Measurements from ENCODE around the gene CPSF3. TPM values are rescaled to one million over a fixed set of nuclear protein-coding genes. Genes with fewer than 3 reads are reported as not detected.

The CPSF3 gene
- total RNA-seq, 1 donor from 2014 or later: 40.3 TPM

DNA sequence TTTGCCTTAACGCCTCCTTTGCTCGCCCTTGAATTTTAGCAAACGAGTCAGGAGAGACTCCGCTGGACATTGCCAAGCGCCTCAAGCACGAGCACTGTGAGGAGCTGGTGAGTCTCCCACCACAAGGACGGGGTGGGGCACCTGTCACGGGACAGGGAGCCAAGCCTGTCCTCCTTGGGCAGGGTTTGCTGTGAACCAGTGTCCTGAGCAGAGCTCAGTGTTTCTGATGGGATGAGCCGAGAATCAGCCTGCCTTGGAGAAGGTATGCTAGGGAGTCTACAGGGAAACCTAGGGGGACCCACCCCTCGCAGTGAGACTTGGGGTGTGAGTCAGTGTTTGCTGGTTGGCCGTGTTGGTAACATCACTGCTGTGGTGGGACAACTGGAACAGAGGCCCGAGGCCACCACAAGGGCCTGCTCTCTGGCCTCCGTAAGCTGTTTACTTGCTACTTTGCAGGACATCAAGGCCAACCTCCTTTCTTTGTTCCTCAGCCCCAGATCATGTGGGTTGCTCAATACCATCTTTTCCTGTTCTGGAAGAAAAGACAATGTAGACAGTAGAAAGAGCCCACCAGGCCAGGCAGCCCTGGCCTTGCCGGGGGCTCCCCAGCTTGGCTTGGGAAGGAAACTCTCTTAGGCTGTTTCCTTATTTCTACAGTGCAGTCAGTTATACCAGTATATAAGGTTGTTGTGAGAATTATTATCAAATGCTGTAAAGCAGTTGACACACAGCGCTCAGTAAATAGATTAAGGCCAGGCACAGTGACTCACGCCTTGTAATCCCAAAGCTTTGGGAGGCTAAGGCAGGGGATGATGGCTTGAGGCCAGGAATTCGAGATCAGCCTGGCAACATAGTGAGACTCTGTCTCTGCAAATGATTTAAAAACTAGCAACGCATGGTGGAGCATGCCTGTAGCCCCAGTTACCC is 42.5 kb upstream of the CPSF3 start:
- H3K9me3 Mint-ChIP-seq (ENCODE audit: unreplicated experiment): no peaks in the 10 kb centered on the region
- TF ChIP-seq, protein P1, sequence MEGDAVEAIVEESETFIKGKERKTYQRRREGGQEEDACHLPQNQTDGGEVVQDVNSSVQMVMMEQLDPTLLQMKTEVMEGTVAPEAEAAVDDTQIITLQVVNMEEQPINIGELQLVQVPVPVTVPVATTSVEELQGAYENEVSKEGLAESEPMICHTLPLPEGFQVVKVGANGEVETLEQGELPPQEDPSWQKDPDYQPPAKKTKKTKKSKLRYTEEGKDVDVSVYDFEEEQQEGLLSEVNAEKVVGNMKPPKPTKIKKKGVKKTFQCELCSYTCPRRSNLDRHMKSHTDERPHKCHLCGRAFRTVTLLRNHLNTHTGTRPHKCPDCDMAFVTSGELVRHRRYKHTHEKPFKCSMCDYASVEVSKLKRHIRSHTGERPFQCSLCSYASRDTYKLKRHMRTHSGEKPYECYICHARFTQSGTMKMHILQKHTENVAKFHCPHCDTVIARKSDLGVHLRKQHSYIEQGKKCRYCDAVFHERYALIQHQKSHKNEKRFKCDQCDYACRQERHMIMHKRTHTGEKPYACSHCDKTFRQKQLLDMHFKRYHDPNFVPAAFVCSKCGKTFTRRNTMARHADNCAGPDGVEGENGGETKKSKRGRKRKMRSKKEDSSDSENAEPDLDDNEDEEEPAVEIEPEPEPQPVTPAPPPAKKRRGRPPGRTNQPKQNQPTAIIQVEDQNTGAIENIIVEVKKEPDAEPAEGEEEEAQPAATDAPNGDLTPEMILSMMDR (IDR thresholded peaks at IDR 0.05; ENCODE audit: insufficient read depth, low read depth, low read length): no peak
- no peak for TF ChIP-seq EZH2 (IDR thresholded peaks at IDR 0.05; ENCODE audit: insufficient read depth, low read length)
- H3K4me1 Mint-ChIP-seq (ENCODE audit: low read depth, unreplicated experiment): peaks cover 53% of the 10 kb centered on the region
- no peak overlapping the region for H2AFZ ChIP-seq (ENCODE audit: low read depth, low read length)
- H3K27me3 Mint-ChIP-seq (ENCODE audit: low read depth, unreplicated experiment): no peaks in the 10 kb centered on the region
- FAIRE-seq (peak; percentile 58), DNase-seq (ENCODE audit: low read depth) (peak; percentile 88)
- H3K4me1 ChIP-seq (ENCODE audit: insufficient read depth, low read length): peaks cover 48% of the 10 kb centered on the region
- no peak overlapping the region for H3K4me3 Mint-ChIP-seq (ENCODE audit: unreplicated experiment)
- H3K27ac Mint-ChIP-seq (ENCODE audit: unreplicated experiment): peak overlapping the region; percentile 79
- H3K9me3 ChIP-seq (ENCODE audit: insufficient read depth, low read depth, low read length): no peaks in the 10 kb centered on the region
- no peaks in the 10 kb centered on the region for H3K27me3 ChIP-seq (ENCODE audit: insufficient read depth, low read length)
- H3K36me3 Mint-ChIP-seq (ENCODE audit: low read depth, unreplicated experiment): peaks cover 40% of the 10 kb centered on the region
- peak overlapping the region; percentile 63 for H3K4me2 ChIP-seq (ENCODE audit: low read length)
- peak overlapping the region; percentile 96 for H3K27ac ChIP-seq (ENCODE audit: low read depth, low read length)
- peak overlapping the region; percentile 9 for H3K4me3 ChIP-seq (ENCODE audit: insufficient read depth, low read depth, low read length)
- H3K36me3 ChIP-seq (ENCODE audit: insufficient read depth, low read length): peaks cover 14% of the 10 kb centered on the region
- H3K9ac ChIP-seq (ENCODE audit: low read length): peak overlapping the region; percentile 75
- no peaks in the 10 kb centered on the region for H3K79me2 ChIP-seq (ENCODE audit: insufficient read depth, low read length)
- H4K20me1 ChIP-seq (ENCODE audit: insufficient read depth, low read length): peaks cover 2% of the 10 kb centered on the region

DNA sequence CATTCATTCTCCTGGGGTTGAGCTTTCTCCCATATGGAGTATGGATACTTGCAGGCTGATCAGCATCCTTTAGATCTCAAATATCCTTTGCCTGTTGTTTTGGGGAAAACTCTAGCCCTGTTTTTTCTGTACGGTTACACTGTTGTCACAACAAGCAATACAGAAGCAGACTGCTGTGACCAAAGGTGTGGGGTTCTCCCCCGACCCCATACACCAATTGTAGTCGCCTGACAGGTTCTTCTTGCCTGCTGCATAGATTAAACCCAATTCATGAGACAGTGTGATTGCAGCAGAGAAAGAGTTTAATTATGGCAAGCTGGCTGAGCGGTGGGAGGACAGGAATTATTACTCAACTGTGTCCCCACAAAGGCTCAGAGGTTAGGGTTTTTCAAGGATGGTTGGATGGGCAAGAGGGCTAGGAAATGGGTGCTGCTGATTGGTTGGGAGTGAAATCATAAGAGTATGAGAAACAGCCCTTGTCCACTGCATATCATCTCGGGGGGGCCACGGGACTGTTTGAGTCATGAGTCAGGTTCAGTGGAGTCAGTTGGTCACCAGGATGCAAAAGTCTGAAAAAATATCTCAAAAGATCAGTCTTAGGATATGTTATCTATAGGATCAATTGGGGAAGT is 40.7 kb upstream of the CPSF3 start:
- TF ChIP-seq, protein P1 (IDR thresholded peaks at IDR 0.05; ENCODE audit: insufficient read depth, low read depth, low read length): no peak
- no peak for TF ChIP-seq EZH2 (IDR thresholded peaks at IDR 0.05; ENCODE audit: insufficient read depth, low read length)
- H3K27ac ChIP-seq (ENCODE audit: low read depth, low read length): peak overlapping the region; percentile 12
- H3K79me2 ChIP-seq (ENCODE audit: insufficient read depth, low read length): no peaks in the 10 kb centered on the region
- H2AFZ ChIP-seq (ENCODE audit: low read depth, low read length): no peak overlapping the region
- H3K9ac ChIP-seq (ENCODE audit: low read length): no peak overlapping the region
- H3K36me3 ChIP-seq (ENCODE audit: insufficient read depth, low read length): peaks cover 13% of the 10 kb centered on the region
- no peaks in the 10 kb centered on the region for H3K27me3 ChIP-seq (ENCODE audit: insufficient read depth, low read length)
- Mint-ChIP-seq H3K4me1 (ENCODE audit: low read depth, unreplicated experiment) (peaks cover 58% of the 10 kb centered on the region), H3K36me3 (ENCODE audit: low read depth, unreplicated experiment) (peaks cover 40% of the 10 kb centered on the region), H3K4me3 (ENCODE audit: unreplicated experiment) (peak overlapping the region; percentile 78), H3K27me3 (ENCODE audit: low read depth, unreplicated experiment) (no peaks in the 10 kb centered on the region), H3K27ac (ENCODE audit: unreplicated experiment) (peak overlapping the region; percentile 88), H3K9me3 (ENCODE audit: unreplicated experiment) (no peaks in the 10 kb centered on the region)
- H3K9me3 ChIP-seq (ENCODE audit: insufficient read depth, low read depth, low read length): no peaks in the 10 kb centered on the region
- peaks cover 6% of the 10 kb centered on the region for H4K20me1 ChIP-seq (ENCODE audit: insufficient read depth, low read length)
- H3K4me3 ChIP-seq (ENCODE audit: insufficient read depth, low read depth, low read length): no peak overlapping the region
- peaks cover 47% of the 10 kb centered on the region for H3K4me1 ChIP-seq (ENCODE audit: insufficient read depth, low read length)
- DNase-seq (ENCODE audit: low read depth): peak; percentile 49
- no peak overlapping the region for H3K4me2 ChIP-seq (ENCODE audit: low read length)
- FAIRE-seq: no peak

All from astrocyte (in vitro differentiated cells and primary cell).